GM13976 (cell line): ENCODE data around the gene TBX4.

Experiments
- DNase-seq: peaks from one replicate; pipeline ENCODE4 v3.0.0; 2012; ENCODE audit warnings: low spot score
- in situ Hi-C: fragments of 300-500 bp; cut with MboI; formaldehyde crosslinking; loops from one replicate; pipeline ENCODE4 v1.12.0; 2022; ENCODE audit warnings: low sequenced_read_pairs, mixed read lengths, inconsistent platforms; ENCODE audit not compliant: unreplicated experiment
- TF ChIP-seq, protein P1 (sequence below): IDR thresholded peaks from 2 replicates; pipeline ENCODE4 v1.5.1; 2012; ENCODE audit warnings: borderline replicate concordance, mild to moderate bottlenecking; ENCODE audit not compliant: insufficient read depth; ENCODE audit errors: extremely low read depth, missing control alignments, control extremely low read depth

The TBX4 gene

GRCh38 chr17:61486135-61487120 is 34.2 kb downstream of the TBX4 start:
- in situ Hi-C loops, result no loop called here
- TF ChIP-seq, protein P1, sequence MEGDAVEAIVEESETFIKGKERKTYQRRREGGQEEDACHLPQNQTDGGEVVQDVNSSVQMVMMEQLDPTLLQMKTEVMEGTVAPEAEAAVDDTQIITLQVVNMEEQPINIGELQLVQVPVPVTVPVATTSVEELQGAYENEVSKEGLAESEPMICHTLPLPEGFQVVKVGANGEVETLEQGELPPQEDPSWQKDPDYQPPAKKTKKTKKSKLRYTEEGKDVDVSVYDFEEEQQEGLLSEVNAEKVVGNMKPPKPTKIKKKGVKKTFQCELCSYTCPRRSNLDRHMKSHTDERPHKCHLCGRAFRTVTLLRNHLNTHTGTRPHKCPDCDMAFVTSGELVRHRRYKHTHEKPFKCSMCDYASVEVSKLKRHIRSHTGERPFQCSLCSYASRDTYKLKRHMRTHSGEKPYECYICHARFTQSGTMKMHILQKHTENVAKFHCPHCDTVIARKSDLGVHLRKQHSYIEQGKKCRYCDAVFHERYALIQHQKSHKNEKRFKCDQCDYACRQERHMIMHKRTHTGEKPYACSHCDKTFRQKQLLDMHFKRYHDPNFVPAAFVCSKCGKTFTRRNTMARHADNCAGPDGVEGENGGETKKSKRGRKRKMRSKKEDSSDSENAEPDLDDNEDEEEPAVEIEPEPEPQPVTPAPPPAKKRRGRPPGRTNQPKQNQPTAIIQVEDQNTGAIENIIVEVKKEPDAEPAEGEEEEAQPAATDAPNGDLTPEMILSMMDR, result no peak
- no peak for DNase-seq

- in situ Hi-C loops, result no loop called here
- DNase-seq, result no peak
- TF ChIP-seq, protein P1, result no peak
Observed at GRCh38 chr17:61487161-61487988, 35.2 kb downstream of the TBX4 start.

- DNase-seq, result no peak
- in situ Hi-C loops, result no loop called here
- TF ChIP-seq, protein P1, result no peak
Observed at GRCh38 chr17:61487989-61488595, 35.9 kb downstream of the TBX4 start.

GRCh38 chr17:61488878-61489718 is 36.9 kb downstream of the TBX4 start:
- TF ChIP-seq, protein P1, result no peak
- in situ Hi-C loops, result no loop called here
- DNase-seq, result no peak

DNA sequence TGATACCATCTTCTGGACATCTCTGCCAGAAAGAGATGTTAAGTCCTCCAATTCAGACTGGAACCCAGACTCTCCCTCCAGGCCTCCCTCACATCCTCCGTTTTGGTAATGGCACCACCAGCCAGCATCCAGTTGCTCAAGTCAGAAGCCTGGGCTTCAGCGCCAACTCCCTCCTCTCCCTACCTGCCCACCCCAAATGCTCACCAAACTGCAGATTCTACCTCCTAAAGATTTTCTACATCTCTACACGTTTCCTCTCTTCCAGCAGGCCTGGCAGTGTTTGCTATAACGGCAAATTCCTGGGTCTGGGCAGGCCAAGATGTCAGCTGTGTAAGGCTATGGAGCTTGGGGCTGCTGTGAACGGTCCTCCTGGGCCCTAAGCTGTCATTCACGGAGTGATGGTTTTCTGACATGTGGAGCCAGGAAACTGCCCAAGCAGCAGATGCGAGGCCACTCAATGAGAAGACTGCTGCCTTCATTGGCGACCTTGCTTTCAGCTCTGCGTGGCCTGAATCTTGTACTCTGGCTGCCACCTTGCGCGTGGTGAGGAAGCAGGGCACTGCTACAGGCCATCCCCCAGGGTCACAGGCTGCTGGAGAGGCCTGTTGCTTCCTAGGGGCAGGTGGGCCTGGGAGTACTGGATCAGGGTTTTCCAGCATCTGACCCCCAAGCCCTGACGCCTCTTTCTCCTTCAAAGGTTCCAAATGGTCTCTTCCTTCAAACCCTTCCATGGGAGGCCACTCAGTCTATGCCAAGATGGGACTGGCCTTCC is 37.7 kb downstream of the TBX4 start:
- no peak for DNase-seq
- TF ChIP-seq, protein P1, result no peak
- in situ Hi-C loops, result no loop called here
